ENCODE measurements around the gene NXPH3.

NXPH3 gene

DNA sequence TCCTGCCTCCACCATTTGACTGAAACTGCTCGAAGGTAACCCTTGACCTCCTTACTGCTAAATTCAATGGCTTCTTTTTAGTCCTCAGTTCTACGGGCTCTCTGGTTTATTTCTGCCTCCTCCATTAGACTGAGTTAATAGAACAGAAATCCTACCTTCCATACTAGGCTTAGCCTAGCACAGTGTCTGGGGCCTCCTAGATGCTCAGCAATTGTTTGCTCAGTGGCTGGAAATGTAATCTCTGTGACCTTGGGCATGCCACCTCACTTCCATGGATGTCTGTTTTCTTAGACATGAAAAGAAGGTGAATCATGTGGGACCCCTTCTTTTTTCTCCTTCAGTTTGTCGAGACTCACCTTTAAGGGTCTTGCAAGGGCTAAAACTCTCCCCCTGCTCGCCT, 19.7 kb downstream of the NXPH3 start:
- FAIRE-seq, result no peak

DNA sequence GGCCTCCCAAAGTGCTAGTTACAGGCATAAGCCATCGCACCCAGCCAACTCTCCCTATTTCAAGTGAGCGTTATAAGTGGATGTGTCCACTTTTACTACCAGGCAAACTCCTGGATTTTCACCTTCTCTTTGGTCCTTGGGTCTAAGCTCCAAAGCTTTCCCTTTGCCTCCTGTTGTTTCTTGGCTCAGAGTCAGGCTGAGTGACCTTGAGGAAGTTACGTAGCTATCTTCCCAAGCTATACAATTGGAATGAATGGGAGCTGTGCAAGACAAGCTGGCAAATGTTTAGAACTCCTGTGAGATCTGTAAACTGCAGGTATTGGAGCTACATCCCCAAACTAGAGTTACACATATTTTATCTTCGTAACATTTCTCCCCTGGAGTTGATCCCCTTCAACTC, 20.3 kb downstream of the NXPH3 start:
- no peak for FAIRE-seq

DNA sequence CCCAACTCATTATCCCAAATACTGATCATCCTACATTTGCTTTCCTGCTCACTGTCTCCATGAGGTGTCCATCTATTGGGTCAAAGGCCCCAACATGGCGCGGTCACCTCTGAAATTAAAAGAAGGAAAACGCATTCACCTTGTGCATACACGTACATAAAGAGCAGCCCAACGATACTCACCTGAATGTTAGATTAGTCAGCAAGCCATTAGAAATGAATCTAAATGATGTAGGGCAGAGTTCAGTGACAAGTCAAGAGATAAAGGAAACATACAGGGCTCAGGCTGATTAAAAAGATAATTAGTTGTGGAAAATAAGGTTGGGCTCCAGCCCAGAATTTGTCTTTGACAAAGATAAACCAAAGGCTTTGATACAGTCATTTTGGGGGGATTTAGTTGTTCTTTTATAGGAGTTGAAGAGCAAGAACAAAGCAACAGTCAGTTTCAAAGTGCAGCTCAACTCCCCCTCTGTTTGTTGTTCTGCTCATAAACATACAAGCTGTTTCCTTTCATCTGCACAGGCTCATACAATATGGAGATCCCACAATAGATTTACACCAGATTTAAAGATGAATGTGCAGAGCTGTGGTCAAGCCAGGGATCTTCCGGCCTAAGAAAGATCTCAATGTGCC, 21.1 kb downstream of the NXPH3 start:
- no peak for FAIRE-seq

DNA sequence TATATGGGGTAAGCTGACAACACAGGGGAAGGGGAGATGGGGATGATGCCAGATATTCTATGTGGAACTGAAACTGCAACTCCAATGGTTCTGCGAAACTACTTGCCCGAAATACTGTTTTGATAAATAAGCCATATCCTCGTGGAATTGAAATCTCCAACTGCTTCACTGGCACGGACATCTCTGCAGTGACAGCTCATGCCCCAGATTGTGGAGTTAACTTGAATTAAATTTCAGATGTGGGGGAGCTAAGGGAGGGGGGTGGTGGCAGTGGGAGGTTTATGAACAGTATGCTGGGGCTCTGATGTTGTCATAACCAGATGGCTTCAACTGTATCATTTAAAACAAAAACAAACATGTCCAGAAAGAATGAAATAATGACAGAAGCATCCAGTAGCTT, 21.8 kb downstream of the NXPH3 start:
- no peak for FAIRE-seq

DNA sequence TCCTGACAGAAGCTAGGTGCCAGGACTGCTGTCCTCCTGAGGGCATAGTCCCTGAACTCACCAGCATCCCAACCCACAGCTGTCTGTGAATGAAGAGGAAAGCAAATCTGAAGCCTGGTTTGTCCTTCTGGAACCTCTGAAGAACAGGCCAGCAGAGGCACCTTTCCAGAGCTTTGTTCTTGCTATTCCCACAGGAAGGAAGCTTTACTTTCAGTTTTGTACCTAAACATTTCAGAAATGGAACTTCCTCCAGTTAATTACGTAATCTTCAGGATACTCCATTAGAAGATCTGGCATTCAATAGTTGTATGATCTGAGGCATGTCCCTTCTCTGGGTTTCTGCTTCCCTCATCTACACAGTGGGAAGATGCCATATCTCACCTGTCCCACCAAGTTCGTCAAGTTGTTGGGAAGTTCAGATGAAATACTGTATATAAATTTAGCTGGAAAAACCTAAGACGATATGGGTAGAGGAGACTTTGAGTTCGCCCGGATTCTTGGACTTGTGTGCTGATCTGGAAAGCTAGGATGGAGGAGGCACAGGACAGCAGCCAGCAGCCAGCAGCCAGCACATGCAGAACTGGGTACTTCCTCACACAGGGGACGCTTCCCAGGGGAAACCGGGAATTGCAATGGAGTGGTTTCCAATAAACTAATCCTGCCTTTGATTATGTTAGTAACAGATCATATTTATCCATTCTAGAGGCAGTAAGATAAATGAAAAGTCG, 22.4 kb downstream of the NXPH3 start:
- no peak for FAIRE-seq

DNA sequence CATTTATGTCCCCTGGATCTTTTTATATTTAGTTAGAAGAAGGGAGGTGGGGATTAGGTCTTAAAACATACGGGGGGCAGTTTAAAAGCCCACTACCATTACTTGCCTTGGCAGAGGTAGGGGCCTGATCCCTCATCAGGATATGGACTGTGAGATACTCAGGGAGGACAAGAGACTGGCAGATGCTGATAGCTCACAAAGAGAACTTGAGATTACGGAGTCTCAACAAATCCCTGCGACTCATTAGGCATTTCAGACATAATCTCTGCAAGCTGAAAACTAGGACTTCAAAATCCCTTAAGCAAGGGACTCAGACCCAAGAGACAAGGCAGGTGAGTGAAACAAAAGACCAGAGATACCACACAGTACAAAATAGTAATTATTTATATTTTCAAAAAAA, 23.2 kb downstream of the NXPH3 start:
- FAIRE-seq, result no peak

DNA sequence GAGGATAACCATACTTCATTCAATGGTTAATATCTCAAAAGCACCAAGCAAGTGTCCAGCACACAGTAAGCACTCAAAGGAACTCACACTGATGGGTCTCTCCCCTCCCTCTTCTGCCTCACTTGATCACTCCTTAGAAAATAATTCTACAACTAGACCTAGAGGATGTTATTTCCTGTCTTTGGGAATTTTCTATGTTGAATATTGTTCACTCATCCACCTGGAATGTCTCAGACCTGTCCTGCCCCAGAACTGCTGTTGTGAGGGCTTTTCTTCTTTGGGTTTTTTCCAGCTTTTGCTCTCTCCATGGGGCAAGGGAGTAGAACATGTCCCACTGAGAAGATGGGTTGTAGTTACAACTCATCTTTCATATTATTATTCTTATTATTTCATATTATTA, 25.3 kb downstream of the NXPH3 start:
- no peak for FAIRE-seq

DNA sequence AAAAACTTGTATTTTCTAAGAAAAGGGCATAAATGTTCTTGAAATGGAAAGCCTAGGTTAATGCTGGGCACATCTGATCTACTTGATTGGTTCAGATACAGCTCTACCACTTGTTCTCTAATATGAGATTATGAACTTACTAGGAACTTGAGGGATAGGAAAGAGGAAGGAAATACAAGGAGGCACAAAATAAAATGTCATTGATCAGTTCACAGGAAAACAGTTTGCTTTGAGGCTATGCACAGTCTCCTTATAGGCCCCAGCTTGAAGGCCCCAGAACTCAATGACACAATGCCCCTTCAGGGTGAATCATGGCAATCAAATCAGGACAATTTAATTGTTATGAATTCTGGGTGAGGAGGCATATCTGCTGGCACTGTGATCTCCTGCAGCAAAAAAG, 27.1 kb downstream of the NXPH3 start:
- FAIRE-seq, result no peak

DNA sequence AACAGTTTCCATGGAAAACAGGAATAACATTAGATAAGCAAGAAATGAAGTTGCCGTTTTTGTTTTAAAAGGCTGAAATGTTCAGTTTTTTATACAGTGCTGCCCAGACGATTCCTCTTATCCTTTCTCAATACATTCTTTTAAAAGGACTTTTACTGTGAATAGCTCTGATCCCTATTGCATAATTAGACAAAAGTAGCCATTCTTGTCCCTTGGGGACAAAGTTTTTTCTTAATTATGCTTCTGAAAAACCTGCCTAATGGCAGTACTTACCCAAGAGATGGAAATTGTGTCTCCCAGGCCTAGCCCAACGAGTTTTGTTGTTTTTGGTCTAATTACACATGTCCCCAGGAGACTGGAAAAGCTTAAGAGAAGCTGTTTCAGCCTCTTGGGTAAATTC, 27.6 kb downstream of the NXPH3 start:
- no peak for FAIRE-seq

DNA sequence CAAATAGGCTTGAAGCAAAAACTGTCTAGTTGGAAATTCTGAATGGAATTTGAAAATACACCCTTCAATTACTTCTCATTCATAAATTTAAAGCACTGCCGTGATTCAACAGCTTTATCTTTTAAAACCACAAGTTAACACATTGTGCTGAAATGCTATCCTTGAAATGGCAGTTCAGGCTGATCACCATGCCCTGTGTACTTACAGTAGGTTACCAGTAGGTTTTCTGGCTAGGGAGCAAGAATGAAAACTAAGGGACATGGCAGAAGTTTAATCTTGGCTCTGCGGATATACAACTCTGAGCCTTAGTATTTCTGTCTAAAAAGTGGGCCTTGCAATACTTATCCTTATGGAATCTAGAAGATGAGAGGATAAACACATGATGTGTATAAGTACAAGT, 28.0 kb downstream of the NXPH3 start:
- FAIRE-seq, result no peak

DNA sequence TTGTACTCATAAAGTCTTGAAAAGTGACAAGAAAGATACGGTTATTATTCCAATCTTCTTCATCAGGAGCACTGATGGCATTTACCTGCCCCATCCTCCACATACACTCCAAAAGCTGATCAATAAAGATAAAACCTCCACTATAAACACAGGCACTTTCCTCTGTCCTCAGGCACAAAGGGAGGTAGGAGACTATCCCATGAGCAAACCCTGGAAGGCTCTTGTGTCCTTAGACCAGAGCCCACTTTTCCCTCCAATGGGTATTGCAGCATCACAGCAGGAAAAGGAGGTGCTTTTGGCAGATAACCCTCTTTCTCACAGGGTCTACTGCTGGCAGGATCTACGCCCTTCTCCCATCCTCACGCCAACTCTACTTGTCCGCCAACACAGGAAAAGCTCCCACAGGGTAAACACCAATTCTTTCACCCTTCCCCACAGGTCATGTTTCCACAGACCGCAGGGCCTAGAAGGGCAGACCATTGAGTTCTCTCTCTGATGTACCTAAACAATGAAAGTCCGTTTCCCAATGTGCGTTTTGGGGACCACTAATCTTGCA, 28.7 kb downstream of the NXPH3 start:
- no peak for FAIRE-seq

DNA sequence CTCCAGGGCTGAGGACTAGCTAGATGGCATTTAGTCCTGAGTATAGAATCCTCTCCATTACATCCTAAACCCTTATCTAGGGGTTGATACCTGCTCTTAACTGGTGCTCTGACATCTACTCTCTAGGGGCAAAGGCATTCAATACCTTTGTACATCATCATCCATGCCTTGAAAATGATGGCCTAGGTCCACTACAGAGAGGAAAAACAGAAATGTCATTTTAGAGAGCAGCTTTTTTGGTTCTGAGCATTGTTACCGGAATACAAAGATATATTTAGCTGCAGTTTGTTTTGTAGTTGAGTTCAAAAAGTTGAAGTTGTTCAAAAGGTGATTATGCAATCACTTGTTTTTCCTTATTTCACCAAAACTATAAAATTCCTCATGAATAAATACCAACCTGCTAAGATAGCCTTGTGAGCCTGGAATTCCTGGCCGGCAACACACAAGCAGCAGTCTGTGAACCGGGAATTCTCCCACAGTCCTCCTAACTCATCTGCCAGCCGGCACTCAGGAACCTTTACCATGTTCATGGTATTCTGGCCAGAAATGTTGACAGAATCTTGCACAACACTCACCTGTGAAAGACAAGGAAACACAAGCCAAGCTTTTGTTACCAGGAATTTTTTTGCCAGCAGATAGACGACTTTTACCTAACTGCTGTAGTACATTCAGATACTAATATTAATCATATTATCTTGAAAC, 35.4 kb downstream of the NXPH3 start:
- no peak for FAIRE-seq

DNA sequence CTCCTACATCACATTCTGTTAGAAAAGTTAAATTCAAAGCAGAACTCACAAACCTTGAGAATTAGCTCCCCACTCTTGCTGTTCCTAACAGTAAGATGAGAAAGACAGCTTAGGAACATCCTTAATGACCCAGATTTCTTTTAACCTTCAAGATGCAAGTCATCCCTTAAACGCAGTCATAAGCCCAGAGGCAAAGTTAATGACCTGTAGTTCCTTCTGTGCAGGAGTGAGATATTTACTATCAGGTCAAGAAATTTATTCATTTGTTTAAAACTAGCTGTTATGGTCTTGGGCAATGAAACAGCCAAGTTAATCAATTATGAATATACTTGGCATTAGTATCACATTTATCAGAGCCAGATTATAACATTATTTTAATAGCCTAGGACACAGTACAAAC, 37.1 kb downstream of the NXPH3 start:
- FAIRE-seq, result no peak

DNA sequence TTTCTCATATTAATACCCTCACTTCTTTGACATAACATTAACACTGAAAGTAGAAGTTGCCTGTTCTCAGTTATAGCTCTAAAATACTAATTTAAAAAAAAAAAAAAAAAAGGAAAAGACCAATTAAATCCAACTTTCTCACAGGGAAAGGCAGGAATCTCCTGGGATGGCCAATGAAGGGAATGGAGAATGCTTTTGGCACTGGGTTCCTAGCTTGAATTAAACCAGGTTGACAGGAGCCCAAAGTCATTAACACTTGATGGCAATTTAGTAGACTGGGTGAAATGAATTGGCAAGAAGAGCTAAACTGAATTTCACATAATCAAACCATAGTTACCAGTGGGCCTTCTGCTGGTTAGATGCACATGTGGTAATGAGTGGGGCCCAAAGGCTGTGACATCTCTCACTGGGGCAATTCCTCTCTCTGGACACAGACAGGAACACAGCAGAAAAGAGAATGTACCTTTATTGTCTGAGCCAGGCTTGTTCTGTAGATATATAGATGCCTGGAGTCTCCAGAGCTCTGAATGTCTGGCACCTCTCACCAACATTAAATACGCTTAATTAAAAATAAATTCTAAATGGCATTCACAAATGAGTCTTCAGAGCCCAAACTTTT, 37.6 kb downstream of the NXPH3 start:
- FAIRE-seq, result no peak

DNA sequence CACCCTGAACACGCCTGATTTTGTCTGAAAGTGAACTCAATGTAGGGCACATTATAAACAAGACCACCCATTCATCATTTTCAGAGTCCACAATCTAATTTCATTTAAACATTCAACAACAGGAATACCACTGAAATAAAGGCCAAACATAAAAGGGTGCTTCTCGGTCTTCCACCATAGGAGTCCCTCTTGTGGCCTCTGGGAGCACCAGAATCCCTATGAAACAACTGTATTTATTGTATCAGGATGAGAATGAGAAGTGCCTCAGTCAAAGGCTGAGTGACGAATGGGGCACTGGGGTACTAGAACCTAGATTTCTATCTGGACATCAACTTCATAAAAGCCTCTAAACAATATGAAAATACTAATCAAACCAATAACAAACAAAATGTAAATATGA, 40.4 kb downstream of the NXPH3 start:
- FAIRE-seq, result no peak

DNA sequence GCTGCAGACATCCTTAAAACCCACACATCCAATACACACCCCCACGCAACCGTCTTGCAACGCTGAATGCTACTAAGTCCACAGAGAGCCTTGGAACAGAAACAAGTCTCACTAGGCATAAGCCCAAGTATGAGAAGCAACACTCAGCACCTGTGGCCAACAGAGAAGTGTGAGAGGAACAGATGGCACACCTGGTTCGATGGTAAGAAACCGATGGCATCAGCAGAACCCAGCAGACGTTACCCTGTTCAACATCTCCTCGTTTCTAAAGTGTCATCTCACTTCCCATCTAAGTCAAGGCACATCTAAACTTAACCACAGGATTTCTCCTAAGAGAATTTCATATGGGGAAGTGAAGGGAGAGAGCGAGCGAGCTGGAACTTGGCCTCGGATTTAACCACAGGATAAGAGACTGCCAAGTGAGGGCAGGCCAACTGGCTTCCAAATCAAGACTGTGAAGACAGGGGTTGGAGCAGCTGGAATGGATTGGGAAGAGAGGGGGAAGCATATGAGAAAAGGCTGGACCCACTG, 41.0 kb downstream of the NXPH3 start:
- no peak for FAIRE-seq

DNA sequence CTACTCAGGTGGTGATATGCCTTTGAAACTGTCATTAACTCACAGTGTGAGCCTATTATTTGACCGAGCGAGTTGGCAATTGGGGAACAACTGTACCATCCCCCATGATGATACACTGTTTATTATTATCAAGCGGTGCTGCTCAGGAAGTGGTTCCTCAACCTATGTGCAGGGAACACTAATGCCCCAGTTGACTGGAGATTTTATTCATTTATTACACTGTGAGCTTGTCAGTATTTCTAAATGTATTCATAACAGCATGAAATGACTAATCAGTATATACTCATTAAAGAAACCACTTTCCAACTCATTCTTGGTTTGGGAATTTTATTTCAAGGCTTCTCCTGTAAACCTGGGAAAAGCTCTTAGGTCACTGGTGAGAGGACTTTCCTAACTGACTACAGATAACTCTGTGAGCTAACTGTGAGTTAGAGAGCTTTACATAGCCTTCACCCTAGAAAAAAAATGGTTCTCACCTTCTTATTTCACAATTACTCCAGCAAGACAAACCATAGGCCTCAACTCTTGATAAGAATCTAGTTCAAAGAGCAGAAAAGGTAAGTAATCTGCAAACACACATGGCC, 42.4 kb downstream of the NXPH3 start:
- FAIRE-seq, result no peak

DNA sequence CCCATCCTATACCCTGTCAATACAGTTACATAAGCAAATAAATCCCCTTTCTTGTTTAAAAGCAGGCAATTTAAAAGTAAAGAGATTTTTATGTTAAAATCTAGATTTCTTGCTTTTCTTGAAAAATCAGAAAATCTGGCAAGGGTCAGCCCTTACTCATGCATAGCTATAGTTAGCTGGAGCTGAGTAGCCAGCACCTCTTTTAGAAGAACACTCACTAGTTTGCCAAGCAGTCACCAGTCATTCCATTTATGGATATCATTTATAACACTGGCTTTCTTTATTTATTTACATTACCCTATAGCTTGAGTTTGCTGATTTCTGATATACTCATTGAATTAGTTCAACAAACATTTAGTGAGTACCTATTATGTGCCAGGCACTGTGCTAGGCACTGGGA, 45.7 kb downstream of the NXPH3 start:
- FAIRE-seq, result no peak

DNA sequence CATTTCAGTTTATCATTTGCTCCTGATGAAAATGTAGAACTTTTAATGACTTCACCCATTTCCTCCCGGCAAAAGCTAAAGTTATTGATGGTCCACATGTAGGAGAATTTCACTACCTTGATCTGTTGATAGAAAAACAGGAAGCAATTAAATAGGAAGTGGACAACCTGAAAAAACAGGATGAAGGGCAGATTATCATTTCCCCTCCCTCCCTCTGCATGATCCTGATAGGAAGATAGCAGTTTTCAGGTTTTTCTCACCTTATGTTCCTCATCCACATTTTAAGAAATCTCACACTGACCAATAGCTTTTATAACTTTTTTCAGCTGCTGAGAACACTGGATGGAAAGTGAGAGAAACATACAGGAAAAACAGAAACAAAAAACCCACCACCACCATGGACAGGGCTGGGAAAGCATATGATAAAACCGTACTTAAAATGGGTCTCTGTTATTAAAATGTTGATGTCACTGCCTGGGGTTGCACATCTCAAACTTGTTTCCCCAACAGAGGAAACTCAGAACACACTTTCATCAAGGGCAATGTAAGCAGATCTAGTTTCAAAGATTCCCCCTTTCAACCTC, 46.4 kb downstream of the NXPH3 start:
- no peak for FAIRE-seq

DNA sequence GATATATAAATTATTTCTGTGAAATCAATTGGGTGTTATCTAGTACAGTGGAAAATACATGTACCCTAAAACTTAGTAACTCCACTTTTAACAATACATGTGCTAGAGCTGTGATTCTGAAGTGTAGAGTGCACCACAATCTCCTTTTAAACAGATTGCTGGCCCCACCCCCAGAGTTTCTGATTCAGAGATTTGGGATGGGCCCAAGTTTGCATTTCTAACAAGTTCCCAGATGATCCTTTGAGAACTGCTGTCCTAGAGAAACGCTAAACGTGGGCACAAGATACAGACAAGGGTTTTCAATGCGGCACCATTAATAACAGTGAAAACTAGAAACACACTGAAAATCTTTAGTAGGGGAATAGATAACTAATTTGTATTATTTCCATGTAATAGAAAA, 49.2 kb downstream of the NXPH3 start:
- FAIRE-seq, result no peak

DNA sequence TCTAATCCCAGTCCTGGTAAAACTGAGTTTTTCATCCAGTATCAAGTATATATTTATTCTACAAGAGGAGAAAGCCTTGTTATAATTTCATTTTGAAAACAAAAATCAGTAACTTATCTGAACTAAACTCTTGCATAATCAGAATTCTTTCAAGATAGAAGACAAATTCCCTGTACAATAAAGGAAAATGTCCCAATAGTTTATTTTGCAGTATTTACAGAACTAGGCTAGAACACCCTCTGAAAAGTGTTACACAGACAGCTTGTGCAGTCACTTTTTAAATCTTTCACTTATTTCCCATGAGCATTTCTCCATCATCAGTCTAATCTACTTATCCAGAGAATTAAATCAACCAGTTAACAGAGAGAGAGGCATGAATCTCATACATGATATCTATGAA, 53.8 kb downstream of the NXPH3 start:
- no peak for FAIRE-seq

DNA sequence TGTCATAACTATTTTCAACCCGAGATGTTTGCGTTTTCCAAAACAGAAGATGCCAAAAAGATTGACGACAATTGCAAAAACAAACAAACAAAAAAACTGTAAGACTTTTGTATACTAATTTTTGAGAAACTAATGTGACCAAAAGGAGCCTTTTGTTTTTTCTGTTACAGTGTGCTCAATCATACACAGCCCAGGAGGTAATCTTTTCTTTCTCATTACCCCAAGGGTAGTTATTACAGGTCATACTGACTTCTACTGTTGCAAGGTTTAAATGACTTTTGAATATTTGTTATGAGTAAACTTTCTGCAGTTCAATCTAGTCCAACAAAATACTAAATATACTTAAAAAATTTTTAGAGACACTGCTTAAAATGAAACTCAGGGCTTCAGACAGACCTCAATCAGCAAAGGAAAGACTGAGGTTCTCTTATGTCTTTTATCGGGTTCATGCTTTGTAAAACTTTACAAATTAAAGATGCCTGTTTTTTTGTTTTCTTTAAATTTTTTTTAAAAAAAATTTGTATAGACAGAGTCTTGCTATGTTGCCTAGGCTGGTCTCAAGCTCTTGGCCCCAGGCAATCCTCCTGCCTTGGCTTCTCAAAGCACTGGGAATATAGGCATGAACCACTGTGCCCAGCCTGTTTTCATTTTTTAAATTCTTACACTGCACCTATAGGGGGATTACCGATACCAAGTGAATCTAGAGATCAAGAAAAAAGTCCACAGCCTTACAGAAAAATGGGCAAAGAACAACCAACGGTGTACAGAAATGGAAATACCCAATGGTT, 54.6 kb downstream of the NXPH3 start:
- no peak for FAIRE-seq

Data from colon (tissue), 2 donors.